Left kidney (tissue), 2 donors: Measurements from ENCODE around the gene RARB. TPM values are rescaled to one million over a fixed set of nuclear protein-coding genes. Genes with fewer than 3 reads are reported as not detected.

Source experiments
- DNase-seq: peaks from one replicate; pipeline ENCODE4 v3.0.0-alpha.2; 2013
- polyA plus RNA-seq: library from polyadenylated mRNA; unstranded; fragments of 120-200 nt; gene quantifications from one replicate; pipeline ENCODE4 v1.2.1, GENCODE V29; 2013; ENCODE audit not compliant: insufficient read length

The RARB gene
- polyA plus RNA-seq, 1 donor = 50.7 TPM

- no peak for DNase-seq
Observed at GRCh38 chr3:25548836-25549235, 120.8 kb downstream of the RARB start.

GRCh38 chr3:25552251-25552650, 124.2 kb downstream of the RARB start:
- no peak for DNase-seq

GRCh38 chr3:25554376-25554775, 126.3 kb downstream of the RARB start:
- DNase-seq = no peak

GRCh38 chr3:25555695-25556437, 127.8 kb downstream of the RARB start:
- no peak for DNase-seq

GRCh38 chr3:25556447-25556846, 128.4 kb downstream of the RARB start:
- DNase-seq = no peak

GRCh38 chr3:25557694-25558093, 129.6 kb downstream of the RARB start:
- DNase-seq = no peak

GRCh38 chr3:25558121-25558520, 130.1 kb downstream of the RARB start:
- peak; percentile 60 for DNase-seq

GRCh38 chr3:25558796-25559195, 130.7 kb downstream of the RARB start:
- DNase-seq = no peak

- no peak for DNase-seq
Observed at GRCh38 chr3:25563601-25564000, 135.5 kb downstream of the RARB start.

GRCh38 chr3:25564075-25564474, 136.0 kb downstream of the RARB start:
- DNase-seq = no peak

GRCh38 chr3:25565807-25566206, 137.7 kb downstream of the RARB start:
- no peak for DNase-seq

GRCh38 chr3:25566358-25566920, 138.4 kb downstream of the RARB start:
- no peak for DNase-seq

GRCh38 chr3:25567388-25567787, 139.3 kb downstream of the RARB start:
- no peak for DNase-seq

GRCh38 chr3:25567806-25568524, 139.9 kb downstream of the RARB start:
- DNase-seq = no peak

GRCh38 chr3:25568525-25569078, 140.5 kb downstream of the RARB start:
- DNase-seq = no peak

- no peak for DNase-seq
Observed at GRCh38 chr3:25571285-25571684, 143.2 kb downstream of the RARB start.

GRCh38 chr3:25572336-25572735, 144.3 kb downstream of the RARB start:
- DNase-seq = no peak

GRCh38 chr3:25572919-25573385, 144.9 kb downstream of the RARB start:
- no peak for DNase-seq

GRCh38 chr3:25573386-25574171, 145.5 kb downstream of the RARB start:
- DNase-seq = no peak

- no peak for DNase-seq
Observed at GRCh38 chr3:25574172-25574765, 146.2 kb downstream of the RARB start.

GRCh38 chr3:25575001-25575400, 146.9 kb downstream of the RARB start:
- DNase-seq = no peak

- DNase-seq = no peak
Observed at GRCh38 chr3:25576146-25576545, 148.1 kb downstream of the RARB start.
